Loucy (cell line): ENCODE data around the gene CTNS.

Experiments
- EZH2phosphoT487 ChIP-seq: fragments of 200-600 bp; IDR thresholded peaks from 2 replicates; pipeline ENCODE4 v1.6.1; 2018; ENCODE audit warnings: antibody characterized with exemption, mild to moderate bottlenecking, moderate library complexity, borderline replicate concordance
- TF ChIP-seq, protein P1 (sequence below): fragments of 200-600 bp; sonication (generic); conservative IDR thresholded peaks from 2 replicates; pipeline ENCODE4 v1.5.1; 2014; ENCODE audit warnings: mild to moderate bottlenecking, antibody characterized with exemption, low read length

GRCh38 chr17:3665834-3666233 lies 29.3 kb downstream of the CTNS start:
- TF ChIP-seq, protein P1, sequence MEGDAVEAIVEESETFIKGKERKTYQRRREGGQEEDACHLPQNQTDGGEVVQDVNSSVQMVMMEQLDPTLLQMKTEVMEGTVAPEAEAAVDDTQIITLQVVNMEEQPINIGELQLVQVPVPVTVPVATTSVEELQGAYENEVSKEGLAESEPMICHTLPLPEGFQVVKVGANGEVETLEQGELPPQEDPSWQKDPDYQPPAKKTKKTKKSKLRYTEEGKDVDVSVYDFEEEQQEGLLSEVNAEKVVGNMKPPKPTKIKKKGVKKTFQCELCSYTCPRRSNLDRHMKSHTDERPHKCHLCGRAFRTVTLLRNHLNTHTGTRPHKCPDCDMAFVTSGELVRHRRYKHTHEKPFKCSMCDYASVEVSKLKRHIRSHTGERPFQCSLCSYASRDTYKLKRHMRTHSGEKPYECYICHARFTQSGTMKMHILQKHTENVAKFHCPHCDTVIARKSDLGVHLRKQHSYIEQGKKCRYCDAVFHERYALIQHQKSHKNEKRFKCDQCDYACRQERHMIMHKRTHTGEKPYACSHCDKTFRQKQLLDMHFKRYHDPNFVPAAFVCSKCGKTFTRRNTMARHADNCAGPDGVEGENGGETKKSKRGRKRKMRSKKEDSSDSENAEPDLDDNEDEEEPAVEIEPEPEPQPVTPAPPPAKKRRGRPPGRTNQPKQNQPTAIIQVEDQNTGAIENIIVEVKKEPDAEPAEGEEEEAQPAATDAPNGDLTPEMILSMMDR: no peak
- TF ChIP-seq EZH2phosphoT487: no peak
